ENCODE results near the gene GTF2F2. TPM values are rescaled to one million over a fixed set of nuclear protein-coding genes. Genes with fewer than 3 reads are reported as not detected.
"Not testable (repeated sequence)": the region's sequence is repeated elsewhere in the genome, so short reads cannot be mapped to it uniquely, and the experiment has no call there.

The GTF2F2 gene
- total and polyA plus RNA-seq, 2 donors = 31.0 to 34.0 TPM

- Histone ChIP-seq H3K36me3 (ENCODE audit: control insufficient read depth in 2 of 2, insufficient read depth in 2 of 2, low read length in 1 of 2) (peaks cover 0 to 5% of the 10 kb centered on the region in 2 donors), H3K27ac (ENCODE audit: low read depth in 1 of 2, low read length in 1 of 2) (no peak overlapping the region), H3K4me3 (ENCODE audit: low read length in 2 of 2) (no peak overlapping the region), H3K4me1 (ENCODE audit: control insufficient read depth in 2 of 2, insufficient read depth in 2 of 2, low read length in 2 of 2) (no peaks in the 10 kb centered on the region), H3K9me3 (ENCODE audit: control insufficient read depth in 2 of 2, insufficient read depth in 1 of 2, low read length in 1 of 2) (no peaks in the 10 kb centered on the region), H3K27me3 (ENCODE audit: control insufficient read depth in 2 of 2, insufficient read depth in 1 of 2, low read length in 1 of 2) (no peaks in the 10 kb centered on the region)
- no peak for DNase-seq (ENCODE audit: low read depth in 6 of 9, low spot score in 9 of 9)
- 98% methylated on average over 5 of the region's 5 CpGs for WGBS
Measured at GRCh38 chr13:45184693-45185092, 64.4 kb downstream of the GTF2F2 start.

GRCh38 chr13:45185286-45185685 is 65.0 kb downstream of the GTF2F2 start:
- DNase-seq (ENCODE audit: low read depth in 6 of 9, low spot score in 9 of 9) = no peak
- Histone ChIP-seq H3K27ac (ENCODE audit: low read depth in 1 of 2, low read length in 1 of 2) (no peak overlapping the region), H3K4me3 (ENCODE audit: low read length in 2 of 2) (no peak overlapping the region), H3K4me1 (ENCODE audit: control insufficient read depth in 2 of 2, insufficient read depth in 2 of 2, low read length in 2 of 2) (no peaks in the 10 kb centered on the region), H3K9me3 (ENCODE audit: control insufficient read depth in 2 of 2, insufficient read depth in 1 of 2, low read length in 1 of 2) (no peaks in the 10 kb centered on the region), H3K27me3 (ENCODE audit: control insufficient read depth in 2 of 2, insufficient read depth in 1 of 2, low read length in 1 of 2) (no peaks in the 10 kb centered on the region), H3K36me3 (ENCODE audit: control insufficient read depth in 2 of 2, insufficient read depth in 2 of 2, low read length in 1 of 2) (peaks cover 0 to 5% of the 10 kb centered on the region in 2 donors)
- 99% methylated on average over 2 of the region's 2 CpGs for WGBS

DNA sequence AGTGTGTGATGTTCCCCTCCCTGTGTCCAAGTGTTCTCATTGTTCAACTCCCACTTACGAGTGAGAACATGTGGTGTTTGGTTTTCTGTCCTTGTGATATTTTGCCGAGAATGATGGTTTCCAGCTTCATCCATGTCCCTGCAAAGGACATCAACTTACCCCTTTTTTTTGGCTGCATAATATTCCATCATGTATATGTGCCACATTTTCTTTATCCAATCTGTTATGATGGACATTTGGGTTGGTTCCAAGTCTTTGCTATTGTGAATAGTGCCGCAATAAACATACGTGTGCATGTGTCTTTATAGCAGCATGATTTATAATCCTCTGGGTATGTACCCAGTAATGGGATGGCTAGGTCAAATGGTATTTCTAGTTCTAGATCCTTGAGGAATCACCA is 68.8 kb downstream of the GTF2F2 start:
- H3K4me3 ChIP-seq (ENCODE audit: low read length in 2 of 2) = not testable (repeated sequence)

GRCh38 chr13:45189511-45189910 is 69.2 kb downstream of the GTF2F2 start:
- not testable (repeated sequence) for H3K27me3 ChIP-seq (ENCODE audit: control insufficient read depth in 2 of 2, insufficient read depth in 1 of 2, low read length in 1 of 2); DNase-seq (ENCODE audit: low read depth in 6 of 9, low spot score in 9 of 9); H3K4me3 ChIP-seq (ENCODE audit: low read length in 2 of 2)

More for the DNA sequence above, 68.8 kb downstream of the GTF2F2 start:
- not testable (repeated sequence) for H3K9me3 ChIP-seq (ENCODE audit: control insufficient read depth in 2 of 2, insufficient read depth in 1 of 2, low read length in 1 of 2); H3K27me3 ChIP-seq (ENCODE audit: control insufficient read depth in 2 of 2, insufficient read depth in 1 of 2, low read length in 1 of 2); H3K36me3 ChIP-seq (ENCODE audit: control insufficient read depth in 2 of 2, insufficient read depth in 2 of 2, low read length in 1 of 2); H3K27ac ChIP-seq (ENCODE audit: low read depth in 1 of 2, low read length in 1 of 2); DNase-seq (ENCODE audit: low read depth in 6 of 9, low spot score in 9 of 9); H3K4me1 ChIP-seq (ENCODE audit: control insufficient read depth in 2 of 2, insufficient read depth in 2 of 2, low read length in 2 of 2)
- 98% methylated on average over 4 of the region's 4 CpGs for WGBS

GRCh38 chr13:45191874-45192273 is 71.6 kb downstream of the GTF2F2 start:
- H3K27me3 ChIP-seq (ENCODE audit: control insufficient read depth in 2 of 2, insufficient read depth in 1 of 2, low read length in 1 of 2) = no peaks in the 10 kb centered on the region
- no peak overlapping the region for H3K4me3 ChIP-seq (ENCODE audit: low read length in 2 of 2)
- H3K9me3 ChIP-seq (ENCODE audit: control insufficient read depth in 2 of 2, insufficient read depth in 1 of 2, low read length in 1 of 2) = no peaks in the 10 kb centered on the region
- DNase-seq (ENCODE audit: low read depth in 6 of 9, low spot score in 9 of 9) = no peak
- no peaks in the 10 kb centered on the region for H3K36me3 ChIP-seq (ENCODE audit: control insufficient read depth in 2 of 2, insufficient read depth in 2 of 2, low read length in 1 of 2)
- 43% methylated on average over 1 of the region's 1 CpG for WGBS
- no peak overlapping the region for H3K27ac ChIP-seq (ENCODE audit: low read depth in 1 of 2, low read length in 1 of 2)
- H3K4me1 ChIP-seq (ENCODE audit: control insufficient read depth in 2 of 2, insufficient read depth in 2 of 2, low read length in 2 of 2) = no peaks in the 10 kb centered on the region

More at GRCh38 chr13:45189511-45189910, 69.2 kb downstream of the GTF2F2 start:
- H3K36me3 ChIP-seq (ENCODE audit: control insufficient read depth in 2 of 2, insufficient read depth in 2 of 2, low read length in 1 of 2); H3K9me3 ChIP-seq (ENCODE audit: control insufficient read depth in 2 of 2, insufficient read depth in 1 of 2, low read length in 1 of 2); H3K27ac ChIP-seq (ENCODE audit: low read depth in 1 of 2, low read length in 1 of 2); H3K4me1 ChIP-seq (ENCODE audit: control insufficient read depth in 2 of 2, insufficient read depth in 2 of 2, low read length in 2 of 2): not testable (repeated sequence)

DNA sequence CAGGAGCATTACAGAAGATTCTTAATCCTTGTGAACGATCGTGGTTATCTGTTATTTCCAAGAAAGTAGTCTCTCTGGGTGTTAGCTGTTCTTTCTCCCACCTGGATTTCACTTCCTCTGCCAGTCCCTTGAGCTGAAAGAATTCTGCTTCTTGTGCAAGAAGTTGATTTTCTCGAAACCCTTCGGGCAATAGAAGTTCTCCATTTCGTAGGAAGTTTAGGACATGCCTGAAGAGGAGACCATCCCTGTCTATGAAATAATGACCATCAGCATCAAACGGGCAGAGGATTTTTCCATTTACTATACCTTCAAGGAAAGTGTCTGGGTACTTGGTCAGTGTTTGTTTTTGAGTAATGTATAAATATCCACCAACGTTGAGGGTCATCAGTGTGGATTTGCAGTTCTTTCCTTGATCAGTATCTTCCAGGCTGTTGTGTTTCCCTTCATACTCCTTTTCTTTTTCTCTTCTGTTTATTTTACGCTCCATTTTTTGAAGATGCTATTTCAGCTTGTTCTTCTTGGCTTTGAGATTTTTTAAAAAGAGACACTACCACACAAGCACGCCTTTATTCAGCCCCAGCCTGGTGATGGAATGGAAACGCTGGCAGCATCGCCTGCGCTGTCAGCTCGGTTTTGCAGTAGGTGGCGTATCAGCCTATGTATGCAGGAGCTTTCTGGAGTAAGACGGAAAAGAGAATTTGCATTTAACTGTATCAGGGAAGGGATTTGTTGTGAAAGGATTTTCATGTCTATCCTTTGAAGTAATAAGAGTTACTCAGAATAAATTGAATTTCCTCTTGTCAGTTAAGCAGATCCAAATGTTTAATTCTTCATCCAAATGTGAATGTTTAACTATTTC is 74.0 kb downstream of the GTF2F2 start:
- no peak for DNase-seq (ENCODE audit: low read depth in 6 of 9, low spot score in 9 of 9)
- Histone ChIP-seq H3K9me3 (ENCODE audit: control insufficient read depth in 2 of 2, insufficient read depth in 1 of 2, low read length in 1 of 2) (no peaks in the 10 kb centered on the region), H3K27me3 (ENCODE audit: control insufficient read depth in 2 of 2, insufficient read depth in 1 of 2, low read length in 1 of 2) (no peaks in the 10 kb centered on the region), H3K4me3 (ENCODE audit: low read length in 2 of 2) (no peak overlapping the region), H3K36me3 (ENCODE audit: control insufficient read depth in 2 of 2, insufficient read depth in 2 of 2, low read length in 1 of 2) (no peaks in the 10 kb centered on the region), H3K27ac (ENCODE audit: low read depth in 1 of 2, low read length in 1 of 2) (no peak overlapping the region), H3K4me1 (ENCODE audit: control insufficient read depth in 2 of 2, insufficient read depth in 2 of 2, low read length in 2 of 2) (no peaks in the 10 kb centered on the region)
- WGBS = 95% methylated on average over 15 of the region's 15 CpGs

DNA sequence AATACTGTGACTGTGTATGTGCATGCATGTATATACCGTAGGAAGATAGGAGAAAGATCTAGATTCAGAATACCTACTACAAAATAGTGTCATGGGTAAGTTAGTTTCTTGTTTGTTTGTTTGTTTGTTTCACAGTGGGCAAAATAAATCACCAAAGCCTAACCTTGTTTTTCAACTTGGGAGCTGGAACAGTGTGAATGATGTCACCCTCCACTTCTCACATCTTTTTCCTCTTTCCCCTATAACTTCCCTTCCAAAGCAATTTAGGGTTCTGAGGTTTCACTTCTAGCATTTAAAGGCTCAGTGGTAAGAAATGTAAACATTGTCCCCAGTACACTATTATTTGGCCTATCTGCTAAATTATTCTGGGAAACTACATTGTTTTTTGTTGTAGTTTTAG is 75.1 kb downstream of the GTF2F2 start:
- WGBS = 97% methylated on average over 1 of the region's 1 CpG
- Histone ChIP-seq H3K4me1 (ENCODE audit: control insufficient read depth in 2 of 2, insufficient read depth in 2 of 2, low read length in 2 of 2) (no peaks in the 10 kb centered on the region), H3K36me3 (ENCODE audit: control insufficient read depth in 2 of 2, insufficient read depth in 2 of 2, low read length in 1 of 2) (no peaks in the 10 kb centered on the region), H3K27me3 (ENCODE audit: control insufficient read depth in 2 of 2, insufficient read depth in 1 of 2, low read length in 1 of 2) (no peaks in the 10 kb centered on the region), H3K4me3 (ENCODE audit: low read length in 2 of 2) (no peak overlapping the region), H3K9me3 (ENCODE audit: control insufficient read depth in 2 of 2, insufficient read depth in 1 of 2, low read length in 1 of 2) (no peaks in the 10 kb centered on the region), H3K27ac (ENCODE audit: low read depth in 1 of 2, low read length in 1 of 2) (no peak overlapping the region)
- DNase-seq (ENCODE audit: low read depth in 6 of 9, low spot score in 9 of 9) = no peak

GRCh38 chr13:45196096-45196495 is 75.8 kb downstream of the GTF2F2 start:
- DNase-seq (ENCODE audit: low read depth in 6 of 9, low spot score in 9 of 9) = no peak
- 66% methylated on average over 3 of the region's 3 CpGs for WGBS
- Histone ChIP-seq H3K4me1 (ENCODE audit: control insufficient read depth in 2 of 2, insufficient read depth in 2 of 2, low read length in 2 of 2) (no peaks in the 10 kb centered on the region), H3K36me3 (ENCODE audit: control insufficient read depth in 2 of 2, insufficient read depth in 2 of 2, low read length in 1 of 2) (peaks cover 0 to 3% of the 10 kb centered on the region in 2 donors), H3K4me3 (ENCODE audit: low read length in 2 of 2) (no peak overlapping the region), H3K27me3 (ENCODE audit: control insufficient read depth in 2 of 2, insufficient read depth in 1 of 2, low read length in 1 of 2) (no peaks in the 10 kb centered on the region), H3K9me3 (ENCODE audit: control insufficient read depth in 2 of 2, insufficient read depth in 1 of 2, low read length in 1 of 2) (no peaks in the 10 kb centered on the region), H3K27ac (ENCODE audit: low read depth in 1 of 2, low read length in 1 of 2) (no peak overlapping the region)

DNA sequence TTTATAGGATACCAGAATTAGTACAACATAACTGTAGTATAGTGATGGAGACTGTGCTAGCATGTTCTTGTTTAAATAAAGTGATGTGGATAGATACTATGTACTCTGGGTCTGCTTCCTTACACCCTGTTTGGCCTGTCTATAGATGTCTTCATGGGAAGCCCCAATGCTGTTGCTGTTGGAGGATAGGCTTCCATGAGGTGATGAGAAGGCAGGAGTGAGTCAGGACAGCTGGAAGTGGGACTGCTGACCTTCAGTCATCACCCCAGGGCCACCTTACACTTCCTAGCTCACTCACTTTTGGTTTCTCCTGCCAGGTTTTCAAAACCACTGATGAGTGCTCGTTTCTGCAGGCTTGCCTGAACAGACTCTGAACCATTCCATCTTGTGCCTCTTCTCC is 76.3 kb downstream of the GTF2F2 start:
- Histone ChIP-seq H3K4me3 (ENCODE audit: low read length in 2 of 2) (no peak overlapping the region), H3K4me1 (ENCODE audit: control insufficient read depth in 2 of 2, insufficient read depth in 2 of 2, low read length in 2 of 2) (no peaks in the 10 kb centered on the region), H3K36me3 (ENCODE audit: control insufficient read depth in 2 of 2, insufficient read depth in 2 of 2, low read length in 1 of 2) (peaks cover 0 to 3% of the 10 kb centered on the region in 2 donors), H3K9me3 (ENCODE audit: control insufficient read depth in 2 of 2, insufficient read depth in 1 of 2, low read length in 1 of 2) (no peaks in the 10 kb centered on the region), H3K27me3 (ENCODE audit: control insufficient read depth in 2 of 2, insufficient read depth in 1 of 2, low read length in 1 of 2) (no peaks in the 10 kb centered on the region), H3K27ac (ENCODE audit: low read depth in 1 of 2, low read length in 1 of 2) (no peak overlapping the region)
- WGBS = 84% methylated on average over 1 of the region's 1 CpG
- DNase-seq (ENCODE audit: low read depth in 6 of 9, low spot score in 9 of 9) = no peak

Data from thymus (tissue), 11 donors.